ENCODE results near the gene ADGRL3.
"Not testable (repeated sequence)": the region's sequence is repeated elsewhere in the genome, so short reads cannot be mapped to it uniquely, and the experiment has no call there.

The ADGRL3 gene

DNA sequence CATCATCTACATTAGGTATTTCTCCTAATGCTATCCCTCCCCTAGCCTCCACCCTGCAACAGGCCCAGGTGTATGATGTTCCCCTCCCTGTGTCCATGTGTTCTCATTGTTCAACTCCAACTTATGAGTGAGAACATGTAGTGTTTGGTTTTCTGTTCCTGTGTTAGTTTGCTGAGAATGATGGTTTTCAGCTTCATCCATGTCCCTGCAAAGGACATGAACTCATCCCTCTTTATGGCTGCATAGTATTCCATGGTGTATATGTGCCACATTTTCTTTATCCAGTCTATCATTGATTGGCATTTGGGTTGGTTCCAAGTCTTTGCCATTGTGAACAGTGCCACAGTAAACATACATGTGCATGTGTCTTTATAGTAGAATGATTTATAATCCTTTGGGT is 7.0 kb downstream of the ADGRL3 start:
- H3K36me3 ChIP-seq (ENCODE audit: insufficient read depth, low read length); H3K4me1 ChIP-seq (ENCODE audit: insufficient read depth, low read length); H3K9me3 ChIP-seq (ENCODE audit: low read length); H3K4me3 ChIP-seq (ENCODE audit: low read depth in 1 of 2, low read length in 2 of 2); H3K27me3 ChIP-seq (ENCODE audit: control insufficient read depth in 1 of 2, insufficient read depth in 2 of 2, low read length in 2 of 2); H3K27ac ChIP-seq (ENCODE audit: low read depth, low read length); H3K9ac ChIP-seq (ENCODE audit: low read length): not testable (repeated sequence)

DNA sequence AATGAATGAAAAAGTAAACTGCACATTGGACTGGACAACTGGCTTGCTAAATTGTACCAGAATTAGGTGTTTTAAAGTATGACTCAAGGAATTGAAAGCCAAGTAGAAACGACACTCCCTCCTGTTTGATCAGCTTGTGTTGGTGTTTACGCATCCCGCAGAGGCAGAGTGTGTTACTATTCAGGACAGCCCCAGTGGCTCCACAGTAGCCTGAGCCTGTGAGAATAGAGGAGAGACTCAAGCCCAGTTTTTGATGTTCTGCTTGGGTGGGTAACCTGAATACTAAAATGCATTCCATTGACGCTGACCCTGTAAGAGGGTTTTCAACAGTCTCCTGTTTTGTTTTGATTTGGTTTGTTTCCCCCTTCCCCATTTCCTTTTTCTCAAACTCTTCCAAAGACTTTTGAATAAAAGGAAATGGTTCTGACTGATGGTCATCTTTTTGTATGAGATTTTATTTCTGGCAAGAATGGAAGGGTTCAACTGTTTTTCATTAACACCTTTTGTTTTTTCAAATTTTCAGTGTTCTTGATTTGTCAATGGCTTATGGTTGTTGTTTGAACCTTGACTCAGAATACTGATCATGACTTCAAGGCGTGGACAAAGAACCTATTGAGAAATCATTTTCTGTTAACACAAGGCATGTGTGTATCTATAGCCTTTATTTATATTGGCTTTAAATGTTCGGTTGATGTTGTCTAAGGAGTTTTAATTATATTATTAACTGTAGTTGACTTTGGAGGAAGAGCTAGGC is 10.2 kb downstream of the ADGRL3 start:
- Histone ChIP-seq H3K4me1 (ENCODE audit: insufficient read depth, low read length) (no peaks in the 10 kb centered on the region), H3K4me3 (ENCODE audit: low read depth in 1 of 2, low read length in 2 of 2) (no peak overlapping the region), H3K9me3 (ENCODE audit: low read length) (no peaks in the 10 kb centered on the region), H3K36me3 (ENCODE audit: insufficient read depth, low read length) (no peaks in the 10 kb centered on the region), H3K9ac (ENCODE audit: low read length) (no peak overlapping the region), H3K27ac (ENCODE audit: low read depth, low read length) (no peak overlapping the region), H3K27me3 (ENCODE audit: control insufficient read depth in 1 of 2, insufficient read depth in 2 of 2, low read length in 2 of 2) (no peaks in the 10 kb centered on the region)

DNA sequence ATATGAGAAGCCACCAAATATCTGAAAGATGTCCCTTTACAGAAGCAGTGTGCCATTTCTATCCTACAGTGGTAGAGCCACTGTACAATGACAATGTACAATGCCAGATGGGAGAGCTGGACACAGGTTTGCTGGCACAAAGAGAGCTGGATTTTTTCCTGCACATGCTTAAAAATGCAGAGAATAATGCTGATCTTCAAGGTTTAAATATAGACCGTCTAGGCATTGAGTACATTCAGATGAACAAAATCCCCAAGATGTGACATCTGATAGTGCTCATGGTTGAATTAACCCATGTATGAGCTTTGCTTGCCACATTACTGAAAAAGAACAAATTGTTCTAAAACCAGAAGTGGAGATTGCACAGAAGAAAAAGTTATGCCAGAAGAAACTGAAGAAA is 11.7 kb downstream of the ADGRL3 start:
- no peak overlapping the region for H3K4me3 ChIP-seq (ENCODE audit: low read depth in 1 of 2, low read length in 2 of 2)
- no peaks in the 10 kb centered on the region for H3K4me1 ChIP-seq (ENCODE audit: insufficient read depth, low read length)
- no peaks in the 10 kb centered on the region for H3K9me3 ChIP-seq (ENCODE audit: low read length)
- no peak overlapping the region for H3K27ac ChIP-seq (ENCODE audit: low read depth, low read length)
- no peak overlapping the region for H3K9ac ChIP-seq (ENCODE audit: low read length)
- H3K27me3 ChIP-seq (ENCODE audit: control insufficient read depth in 1 of 2, insufficient read depth in 2 of 2, low read length in 2 of 2) = no peaks in the 10 kb centered on the region
- no peaks in the 10 kb centered on the region for H3K36me3 ChIP-seq (ENCODE audit: insufficient read depth, low read length)

DNA sequence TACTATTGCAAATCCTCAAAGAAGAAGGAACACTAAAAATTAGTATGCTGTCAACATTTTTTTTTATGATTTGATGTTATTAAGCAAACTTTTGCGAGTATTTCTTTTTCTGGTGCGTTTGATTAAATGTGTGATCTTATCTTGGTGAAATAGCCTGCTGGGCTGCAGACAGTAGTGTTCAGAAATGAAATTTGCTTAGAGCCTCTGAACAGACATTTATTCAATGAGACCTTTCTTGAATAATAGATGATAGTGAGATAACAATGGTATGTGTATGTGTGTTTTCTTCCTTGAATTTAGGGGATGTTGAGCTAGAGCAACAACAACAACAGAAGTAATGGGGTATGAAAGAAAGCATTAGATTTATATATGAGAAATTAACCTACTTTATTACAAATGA is 12.7 kb downstream of the ADGRL3 start:
- Histone ChIP-seq H3K4me3 (ENCODE audit: low read depth in 1 of 2, low read length in 2 of 2) (no peak overlapping the region), H3K36me3 (ENCODE audit: insufficient read depth, low read length) (no peaks in the 10 kb centered on the region), H3K9ac (ENCODE audit: low read length) (no peak overlapping the region), H3K9me3 (ENCODE audit: low read length) (no peaks in the 10 kb centered on the region), H3K27me3 (ENCODE audit: control insufficient read depth in 1 of 2, insufficient read depth in 2 of 2, low read length in 2 of 2) (no peaks in the 10 kb centered on the region), H3K27ac (ENCODE audit: low read depth, low read length) (no peak overlapping the region), H3K4me1 (ENCODE audit: insufficient read depth, low read length) (no peaks in the 10 kb centered on the region)

DNA sequence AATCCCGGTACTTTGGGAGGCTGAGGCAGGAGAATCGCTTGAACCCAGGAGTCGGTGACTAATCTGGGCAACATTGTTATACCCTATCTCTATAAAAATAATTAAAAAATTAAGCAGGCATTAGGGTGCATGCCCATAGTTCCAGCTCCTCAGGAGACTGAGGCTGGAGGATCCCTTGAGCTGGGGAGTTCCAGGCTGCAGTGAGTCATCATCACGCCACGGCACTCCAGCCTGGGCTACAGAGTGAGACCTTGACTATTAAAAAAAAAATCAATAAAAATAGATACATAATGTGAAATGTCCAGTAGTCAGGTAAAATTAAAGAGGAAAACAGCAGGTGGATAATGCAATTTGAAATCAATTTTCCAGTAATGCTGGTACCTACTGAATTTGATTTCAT is 14.6 kb downstream of the ADGRL3 start:
- Histone ChIP-seq H3K27me3 (ENCODE audit: control insufficient read depth in 1 of 2, insufficient read depth in 2 of 2, low read length in 2 of 2) (no peaks in the 10 kb centered on the region), H3K36me3 (ENCODE audit: insufficient read depth, low read length) (no peaks in the 10 kb centered on the region), H3K9me3 (ENCODE audit: low read length) (no peaks in the 10 kb centered on the region), H3K4me1 (ENCODE audit: insufficient read depth, low read length) (no peaks in the 10 kb centered on the region), H3K27ac (ENCODE audit: low read depth, low read length) (no peak overlapping the region), H3K4me3 (ENCODE audit: low read depth in 1 of 2, low read length in 2 of 2) (no peak overlapping the region), H3K9ac (ENCODE audit: low read length) (no peak overlapping the region)

DNA sequence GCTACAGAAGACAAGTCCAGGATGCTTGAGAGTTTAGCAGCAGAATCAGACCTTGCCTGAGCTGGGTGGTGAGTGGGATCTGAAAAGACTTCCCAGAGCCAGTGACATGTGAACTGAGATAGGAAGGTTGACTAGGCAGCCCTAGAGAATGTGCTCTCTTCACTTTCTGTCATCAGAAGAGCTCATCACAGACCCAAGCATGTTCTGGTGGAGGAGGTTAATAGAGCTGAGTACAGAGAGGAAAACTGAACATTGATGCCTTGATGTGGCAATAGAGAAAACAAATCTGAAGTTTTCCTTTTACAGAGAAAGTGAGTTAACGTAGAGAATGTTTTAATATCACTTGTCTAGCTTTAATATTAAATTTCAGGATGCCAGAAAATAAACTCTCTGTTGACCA is 17.1 kb downstream of the ADGRL3 start:
- Histone ChIP-seq H3K9me3 (ENCODE audit: low read length) (no peaks in the 10 kb centered on the region), H3K9ac (ENCODE audit: low read length) (no peak overlapping the region), H3K4me3 (ENCODE audit: low read depth in 1 of 2, low read length in 2 of 2) (no peak overlapping the region), H3K27me3 (ENCODE audit: control insufficient read depth in 1 of 2, insufficient read depth in 2 of 2, low read length in 2 of 2) (no peaks in the 10 kb centered on the region), H3K36me3 (ENCODE audit: insufficient read depth, low read length) (no peaks in the 10 kb centered on the region), H3K27ac (ENCODE audit: low read depth, low read length) (no peak overlapping the region), H3K4me1 (ENCODE audit: insufficient read depth, low read length) (no peaks in the 10 kb centered on the region)

DNA sequence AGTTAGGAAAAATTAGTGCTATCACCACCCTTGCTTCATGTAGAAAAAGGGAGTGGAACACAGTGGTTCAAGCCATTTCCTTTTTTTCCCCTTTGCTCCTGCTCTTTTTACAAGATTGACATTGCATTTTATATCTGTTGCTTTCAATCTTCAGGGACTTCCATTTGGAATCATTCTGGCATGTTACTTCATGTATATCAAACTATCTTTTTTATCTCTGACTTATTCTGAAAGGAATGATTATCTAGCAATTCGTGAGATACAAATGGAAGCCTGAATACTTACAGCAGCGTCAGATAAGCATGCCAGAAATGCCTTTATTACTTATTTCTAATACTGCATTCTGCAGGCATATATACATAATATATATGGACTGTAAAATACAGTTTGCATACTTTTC is 20.4 kb downstream of the ADGRL3 start:
- Histone ChIP-seq H3K27ac (ENCODE audit: low read depth, low read length) (no peak overlapping the region), H3K36me3 (ENCODE audit: insufficient read depth, low read length) (no peaks in the 10 kb centered on the region), H3K4me3 (ENCODE audit: low read depth in 1 of 2, low read length in 2 of 2) (no peak overlapping the region), H3K4me1 (ENCODE audit: insufficient read depth, low read length) (no peaks in the 10 kb centered on the region), H3K9ac (ENCODE audit: low read length) (no peak overlapping the region), H3K9me3 (ENCODE audit: low read length) (no peaks in the 10 kb centered on the region), H3K27me3 (ENCODE audit: control insufficient read depth in 1 of 2, insufficient read depth in 2 of 2, low read length in 2 of 2) (no peaks in the 10 kb centered on the region)

DNA sequence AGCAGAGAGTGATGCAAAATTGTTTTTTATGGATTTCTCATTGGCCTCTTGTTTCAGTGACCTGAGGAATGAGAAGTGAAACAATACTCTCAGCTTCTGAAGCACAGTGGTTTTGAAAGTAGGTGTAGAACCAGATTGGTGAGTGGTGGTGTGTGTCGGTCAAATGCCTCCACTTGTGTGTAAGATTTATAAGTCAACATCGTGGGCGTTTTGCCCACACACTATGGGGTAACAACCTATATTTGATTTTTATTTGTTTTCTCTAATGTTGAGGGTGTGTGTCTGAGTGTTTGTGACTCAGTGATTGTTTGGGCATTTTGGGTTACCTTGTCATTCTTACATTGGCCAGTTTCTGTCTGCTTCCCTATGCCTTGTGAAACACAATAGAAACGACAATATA is 23.3 kb downstream of the ADGRL3 start:
- Histone ChIP-seq H3K4me3 (ENCODE audit: low read depth in 1 of 2, low read length in 2 of 2) (no peak overlapping the region), H3K4me1 (ENCODE audit: insufficient read depth, low read length) (no peaks in the 10 kb centered on the region), H3K9me3 (ENCODE audit: low read length) (no peaks in the 10 kb centered on the region), H3K27ac (ENCODE audit: low read depth, low read length) (no peak overlapping the region), H3K36me3 (ENCODE audit: insufficient read depth, low read length) (no peaks in the 10 kb centered on the region), H3K27me3 (ENCODE audit: control insufficient read depth in 1 of 2, insufficient read depth in 2 of 2, low read length in 2 of 2) (no peaks in the 10 kb centered on the region), H3K9ac (ENCODE audit: low read length) (no peak overlapping the region)

DNA sequence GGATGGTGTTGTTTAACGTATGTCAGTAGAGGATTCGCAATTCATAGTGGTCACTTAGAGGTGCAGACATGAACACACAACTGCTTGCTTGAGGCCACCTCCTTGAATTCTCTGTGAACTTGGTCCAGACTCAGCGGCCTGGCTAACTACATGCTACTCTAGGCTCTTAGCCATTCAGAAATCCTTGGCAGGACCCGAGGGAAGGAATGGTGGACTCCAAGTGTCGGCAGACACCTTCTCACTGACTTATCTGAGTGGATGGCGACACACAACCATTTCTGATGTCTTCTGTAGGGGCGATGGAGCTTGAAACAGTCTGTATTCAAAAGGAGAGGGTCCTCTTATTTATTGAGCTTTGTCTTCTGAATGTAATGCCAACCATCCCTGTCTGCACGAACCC is 24.4 kb downstream of the ADGRL3 start:
- Histone ChIP-seq H3K4me3 (ENCODE audit: low read depth in 1 of 2, low read length in 2 of 2) (no peak overlapping the region), H3K27me3 (ENCODE audit: control insufficient read depth in 1 of 2, insufficient read depth in 2 of 2, low read length in 2 of 2) (no peaks in the 10 kb centered on the region), H3K4me1 (ENCODE audit: insufficient read depth, low read length) (no peaks in the 10 kb centered on the region), H3K27ac (ENCODE audit: low read depth, low read length) (no peak overlapping the region), H3K9ac (ENCODE audit: low read length) (no peak overlapping the region), H3K9me3 (ENCODE audit: low read length) (no peaks in the 10 kb centered on the region), H3K36me3 (ENCODE audit: insufficient read depth, low read length) (no peaks in the 10 kb centered on the region)

DNA sequence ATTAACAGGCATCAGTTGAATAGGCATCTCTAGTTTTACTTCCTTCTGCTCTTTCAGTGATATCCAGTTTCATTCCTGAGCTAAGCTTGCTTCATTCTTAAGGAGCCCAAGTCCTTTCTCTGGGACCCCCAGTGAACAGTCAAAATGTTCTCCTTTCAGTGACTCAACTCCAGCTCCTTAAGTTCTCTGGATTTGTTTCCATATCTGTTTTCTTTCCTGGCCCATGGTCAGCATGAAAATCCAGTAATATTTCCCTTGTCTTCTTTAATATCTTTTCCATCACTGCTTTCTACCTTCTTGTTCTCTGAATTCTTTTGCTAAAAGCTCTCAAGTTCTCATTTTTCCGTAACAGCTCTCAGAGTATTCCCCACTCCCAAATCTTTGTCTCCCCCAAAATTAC is 25.5 kb downstream of the ADGRL3 start:
- Histone ChIP-seq H3K27ac (ENCODE audit: low read depth, low read length) (no peak overlapping the region), H3K27me3 (ENCODE audit: control insufficient read depth in 1 of 2, insufficient read depth in 2 of 2, low read length in 2 of 2) (no peaks in the 10 kb centered on the region), H3K36me3 (ENCODE audit: insufficient read depth, low read length) (no peaks in the 10 kb centered on the region), H3K9me3 (ENCODE audit: low read length) (no peaks in the 10 kb centered on the region), H3K4me3 (ENCODE audit: low read depth in 1 of 2, low read length in 2 of 2) (no peak overlapping the region), H3K9ac (ENCODE audit: low read length) (no peak overlapping the region), H3K4me1 (ENCODE audit: insufficient read depth, low read length) (no peaks in the 10 kb centered on the region)

DNA sequence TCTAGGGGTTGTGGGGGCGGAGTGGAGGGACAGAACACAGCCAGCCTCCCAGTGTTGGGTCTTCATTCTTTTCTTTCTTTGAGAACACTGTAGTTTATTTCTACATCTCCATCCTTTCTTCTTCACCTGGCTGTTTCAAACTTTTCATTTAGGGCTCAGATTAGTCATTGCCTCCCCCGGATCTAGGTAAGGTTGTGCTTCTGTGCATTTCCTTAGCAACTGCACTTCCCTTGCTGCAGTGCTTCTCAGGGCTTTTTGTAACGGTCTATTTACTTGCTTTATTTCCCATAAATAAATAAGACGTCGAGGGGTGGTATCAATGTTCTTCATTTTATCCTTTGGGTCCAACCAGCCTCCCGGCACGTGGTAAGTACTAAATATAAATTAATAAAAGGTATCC is 31.3 kb downstream of the ADGRL3 start:
- Histone ChIP-seq H3K27me3 (ENCODE audit: control insufficient read depth in 1 of 2, insufficient read depth in 2 of 2, low read length in 2 of 2) (no peaks in the 10 kb centered on the region), H3K27ac (ENCODE audit: low read depth, low read length) (no peak overlapping the region), H3K4me3 (ENCODE audit: low read depth in 1 of 2, low read length in 2 of 2) (no peak overlapping the region), H3K9me3 (ENCODE audit: low read length) (no peaks in the 10 kb centered on the region), H3K36me3 (ENCODE audit: insufficient read depth, low read length) (no peaks in the 10 kb centered on the region), H3K4me1 (ENCODE audit: insufficient read depth, low read length) (no peaks in the 10 kb centered on the region), H3K9ac (ENCODE audit: low read length) (no peak overlapping the region)

DNA sequence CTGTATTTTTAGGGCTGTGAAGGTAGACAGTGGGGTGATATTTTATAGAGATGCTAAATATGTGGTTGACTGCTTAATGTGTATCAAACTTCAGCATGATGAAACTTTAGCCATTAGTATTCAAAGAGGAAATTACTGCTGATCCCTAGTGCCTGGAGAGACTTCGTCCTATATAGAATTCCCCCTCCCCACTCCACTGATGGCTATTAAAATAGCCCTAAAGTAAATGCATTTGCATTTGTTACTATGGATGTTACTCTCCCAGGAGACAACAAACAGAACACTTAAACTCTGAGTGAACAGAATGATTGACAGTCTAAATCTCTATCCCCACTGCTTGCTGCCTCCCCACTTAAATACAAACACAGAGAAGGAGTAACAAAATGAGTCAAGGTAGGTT is 39.1 kb downstream of the ADGRL3 start:
- no peaks in the 10 kb centered on the region for H3K9me3 ChIP-seq (ENCODE audit: low read length)
- H3K4me1 ChIP-seq (ENCODE audit: insufficient read depth, low read length) = no peaks in the 10 kb centered on the region
- H3K27ac ChIP-seq (ENCODE audit: low read depth, low read length) = no peak overlapping the region

More for the DNA sequence above, 39.1 kb downstream of the ADGRL3 start:
- Histone ChIP-seq H3K4me3 (ENCODE audit: low read depth in 1 of 2, low read length in 2 of 2) (no peak overlapping the region), H3K9ac (ENCODE audit: low read length) (no peak overlapping the region), H3K27me3 (ENCODE audit: control insufficient read depth in 1 of 2, insufficient read depth in 2 of 2, low read length in 2 of 2) (no peaks in the 10 kb centered on the region), H3K36me3 (ENCODE audit: insufficient read depth, low read length) (no peaks in the 10 kb centered on the region)

Measured in muscle layer of colon (tissue), 2 donors.